Body of pancreas (tissue), 4 donors: ENCODE measurements around the gene SRGAP1. TPM values are rescaled to one million over a fixed set of nuclear protein-coding genes. Genes with fewer than 3 reads are reported as not detected.

ENCODE experiments used
- ATAC-seq: fragments of 150-250 bp; one replicate; pipeline ENCODE4 v1.9.1; 2016
- DNase-seq, 4 donors: peaks; one replicate each; pipeline ENCODE4 v3.0.0-alpha.2; 2019
- H3K27ac ChIP-seq, 4 donors: fragments of 200-600 bp; sonication (generic); 1 replicate in 3 of 4; 2 replicates in 1 of 4; pipeline versions ENCODE4 v1.5.1 to v1.6.1; 2016 to 2019; ENCODE audit warnings: mild to moderate bottlenecking in 1 of 4, mixed read lengths in 1 of 4, moderate library complexity in 1 of 4
- H3K27me3 ChIP-seq, 2 donors: fragments of 200-600 bp; sonication (generic); one replicate each; pipeline ENCODE4 v1.6.0; 2016; ENCODE audit warnings: mild to moderate bottlenecking in 1 of 2
- H3K36me3 ChIP-seq, 2 donors: fragments of 200-600 bp; sonication (generic); replicated peaks in 1 of 2; 2 replicates each; pipeline ENCODE4 v1.5.1; 2016; ENCODE audit warnings: low read depth in 2 of 2; ENCODE audit not compliant: insufficient read depth in 1 of 2
- H3K4me1 ChIP-seq: fragments of 200-600 bp; sonication (generic); one replicate; pipeline ENCODE4 v1.6.0; 2016
- H3K4me3 ChIP-seq, 2 donors: fragments of 200-600 bp; sonication (generic); 1 replicate in 1 of 2; 2 replicates in 1 of 2; pipeline ENCODE4 v1.5.1; 2016 to 2019
- H3K9me3 ChIP-seq, 3 donors: fragments of 200-600 bp; sonication (generic); 1 replicate in 2 of 3; 2 replicates in 1 of 3; pipeline ENCODE4 v1.5.1; 2016
- POLR2A ChIP-seq, 3 donors: fragments of 450-650 bp; IDR thresholded peaks; one replicate each; pipeline ENCODE4 v1.6.1; 2016; ENCODE audit warnings: antibody characterized with exemption in 3 of 3, mild to moderate bottlenecking in 2 of 3
- WGBS, 2 donors: methylation state at CpG; one replicate each; pipeline ENCODE4 v1.1.5; 2017; 5-methylcytosine and 5-hydroxymethylcytosine counted together
- intact Hi-C: fragments of 100-400 bp; cut with DNase I; formaldehyde crosslinking; loops from one replicate; pipeline ENCODE4 v1.15.1; 2023
- total RNA-seq, 2 donors: library from RNA; depleted of rRNA; stranded (reverse); fragments of >200 nt; gene quantifications; one replicate each; pipeline ENCODE4 v1.1.0, GENCODE V29; 2016
- TF ChIP-seq, protein P1 (sequence below), 7 experiments: fragments of 450-650 bp in 4 of 7; fragments of 200-600 bp in 3 of 7; sonication (generic) in 3 of 7; IDR thresholded peaks; one replicate each; pipeline ENCODE4 v1.5.1; 2016 to 2019; ENCODE audit warnings: antibody characterized with exemption in 7 of 7

Gene SRGAP1
- total RNA-seq, 2 donors from 2014 or later, result 8.8 to 14.8 TPM

DNA sequence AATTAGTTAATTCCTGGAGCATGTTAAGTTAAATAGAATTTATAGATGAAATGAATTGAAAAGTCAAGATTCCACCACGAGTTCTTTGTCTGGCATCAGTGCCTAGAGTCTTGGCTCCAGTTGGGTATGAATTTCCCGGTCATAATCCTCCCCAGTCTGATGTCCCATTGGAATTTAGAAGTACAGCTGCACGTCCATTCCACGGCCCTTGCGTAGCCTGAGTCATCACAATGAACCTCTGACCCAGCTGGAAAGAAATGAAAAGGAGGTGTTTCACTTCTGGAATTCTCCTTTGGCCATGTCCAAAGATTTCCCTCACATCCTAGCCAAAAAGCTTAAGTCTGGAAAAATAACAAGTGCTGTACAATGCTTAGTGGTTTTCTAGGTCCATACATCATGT, 254.9 kb downstream of the SRGAP1 start:
- H3K27me3 ChIP-seq, result no peaks in the 10 kb centered on the region
- ATAC-seq (no peak), DNase-seq (no peak)
- H3K4me1 ChIP-seq, result peaks cover 26% of the 10 kb centered on the region
- H3K9me3 ChIP-seq, result no peaks in the 10 kb centered on the region
- TF ChIP-seq, protein P1, sequence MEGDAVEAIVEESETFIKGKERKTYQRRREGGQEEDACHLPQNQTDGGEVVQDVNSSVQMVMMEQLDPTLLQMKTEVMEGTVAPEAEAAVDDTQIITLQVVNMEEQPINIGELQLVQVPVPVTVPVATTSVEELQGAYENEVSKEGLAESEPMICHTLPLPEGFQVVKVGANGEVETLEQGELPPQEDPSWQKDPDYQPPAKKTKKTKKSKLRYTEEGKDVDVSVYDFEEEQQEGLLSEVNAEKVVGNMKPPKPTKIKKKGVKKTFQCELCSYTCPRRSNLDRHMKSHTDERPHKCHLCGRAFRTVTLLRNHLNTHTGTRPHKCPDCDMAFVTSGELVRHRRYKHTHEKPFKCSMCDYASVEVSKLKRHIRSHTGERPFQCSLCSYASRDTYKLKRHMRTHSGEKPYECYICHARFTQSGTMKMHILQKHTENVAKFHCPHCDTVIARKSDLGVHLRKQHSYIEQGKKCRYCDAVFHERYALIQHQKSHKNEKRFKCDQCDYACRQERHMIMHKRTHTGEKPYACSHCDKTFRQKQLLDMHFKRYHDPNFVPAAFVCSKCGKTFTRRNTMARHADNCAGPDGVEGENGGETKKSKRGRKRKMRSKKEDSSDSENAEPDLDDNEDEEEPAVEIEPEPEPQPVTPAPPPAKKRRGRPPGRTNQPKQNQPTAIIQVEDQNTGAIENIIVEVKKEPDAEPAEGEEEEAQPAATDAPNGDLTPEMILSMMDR (IDR thresholded peaks at IDR 0.05), result no peak
- TF ChIP-seq POLR2A (IDR thresholded peaks at IDR 0.05), result no peak
- 78 to 87% methylated on average over 5 of the region's 5 CpGs for WGBS, 2 donors
- H3K27ac ChIP-seq, result no peak overlapping the region
- no peak overlapping the region for H3K4me3 ChIP-seq
- intact Hi-C loops, result no loop called here
- H3K36me3 ChIP-seq, result no peaks in the 10 kb centered on the region

DNA sequence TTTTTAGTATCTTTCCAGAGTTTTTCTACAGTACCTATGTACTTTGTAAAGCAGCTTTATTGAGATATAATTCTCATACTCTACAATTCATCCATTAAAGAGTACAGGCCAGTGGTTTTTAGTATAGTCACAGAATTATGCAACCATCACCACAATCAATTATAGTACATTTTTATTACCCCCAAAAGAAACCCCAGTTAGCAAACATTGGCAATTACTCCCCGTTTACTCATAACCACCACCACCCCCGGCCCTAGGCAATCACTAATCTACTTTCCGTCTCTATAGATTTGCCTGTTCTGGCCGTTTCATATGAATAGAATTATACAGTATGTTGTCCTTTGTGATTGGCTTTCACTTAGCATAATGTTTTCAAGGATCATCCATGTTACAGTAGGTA, 257.8 kb downstream of the SRGAP1 start:
- intact Hi-C loops, result no loop called here
- DNase-seq (no peak), ATAC-seq (no peak)
- Histone ChIP-seq H3K36me3 (no peaks in the 10 kb centered on the region), H3K4me1 (peaks cover 26% of the 10 kb centered on the region), H3K4me3 (no peak overlapping the region), H3K9me3 (no peaks in the 10 kb centered on the region), H3K27ac (no peak overlapping the region), H3K27me3 (no peaks in the 10 kb centered on the region)
- TF ChIP-seq, protein P1 (IDR thresholded peaks at IDR 0.05), result no peak
- TF ChIP-seq POLR2A (IDR thresholded peaks at IDR 0.05), result no peak
- WGBS, 2 donors, result 92 to 97% methylated on average over 4 of the region's 4 CpGs

DNA sequence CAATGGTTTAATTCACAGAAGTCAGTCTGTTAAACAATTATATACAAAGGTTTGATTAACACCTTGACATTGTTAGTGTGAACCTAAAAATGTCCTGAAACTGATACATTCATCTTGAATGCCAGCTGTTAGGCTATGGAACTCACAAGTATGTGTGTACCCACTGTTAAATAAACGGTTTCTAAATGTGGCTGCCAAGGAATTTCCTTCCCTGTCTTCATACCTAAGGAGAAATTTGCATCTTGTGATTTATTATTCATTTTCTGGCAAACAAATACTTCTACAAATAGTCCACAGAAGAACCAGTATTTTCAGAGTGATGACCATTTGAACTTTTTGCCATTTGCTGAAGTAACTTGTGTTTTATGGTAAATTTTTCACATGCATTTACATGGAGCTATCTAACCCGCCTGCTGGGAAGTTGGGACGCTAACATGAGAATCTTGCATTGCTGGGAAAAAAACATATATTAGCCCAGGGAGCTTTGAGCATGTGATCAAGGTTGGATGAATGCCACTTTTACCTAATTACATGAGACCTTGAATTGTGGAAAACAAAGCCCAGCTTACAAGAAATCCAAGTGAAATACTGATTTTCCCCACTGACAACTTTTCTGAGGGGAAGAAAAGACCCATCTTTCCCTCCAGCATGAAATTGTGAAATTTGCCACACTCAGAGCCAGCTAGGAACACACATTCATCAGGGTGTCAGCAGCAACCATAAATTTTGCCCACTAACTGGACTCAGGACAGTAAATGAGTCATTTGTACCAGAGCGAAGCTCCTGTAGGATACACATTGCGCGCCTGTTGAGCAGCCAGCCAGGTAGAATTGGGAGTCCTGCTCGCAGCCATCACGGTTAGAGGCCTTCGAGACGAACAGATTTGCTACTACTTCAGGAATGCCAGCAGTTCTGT, 259.6 kb downstream of the SRGAP1 start:
- DNase-seq, result peak in 2 of 4 donors; percentile 23 to 39
- Histone ChIP-seq H3K4me1 (peaks cover 10% of the 10 kb centered on the region), H3K4me3 (no peak overlapping the region), H3K27ac (peak overlapping the region in 3 of 4 donors; percentile 5 to 59 (median 22)), H3K9me3 (no peaks in the 10 kb centered on the region), H3K27me3 (no peaks in the 10 kb centered on the region), H3K36me3 (no peaks in the 10 kb centered on the region)
- whole genome bisulfite sequencing, 2 donors, result 73 to 83% methylated on average over 10 of the region's 10 CpGs
- peak; percentile 69 for ATAC-seq
- intact Hi-C loops, result no loop called here
- TF ChIP-seq, protein P1 (IDR thresholded peaks at IDR 0.05), result no peak
- TF ChIP-seq POLR2A (IDR thresholded peaks at IDR 0.05), result no peak

- no peaks in the 10 kb centered on the region for H3K9me3 ChIP-seq
- H3K4me3 ChIP-seq, result no peak overlapping the region
- no peak overlapping the region for H3K27ac ChIP-seq
- intact Hi-C loops, result no loop called here
- peaks cover 0 to 2% of the 10 kb centered on the region in 2 donors for H3K36me3 ChIP-seq
- ATAC-seq, result no peak
- TF ChIP-seq, protein P1 (IDR thresholded peaks at IDR 0.05), result no peak
- no peak for TF ChIP-seq POLR2A (IDR thresholded peaks at IDR 0.05)
- no peak for DNase-seq
- WGBS, 2 donors, result 80 to 83% methylated on average over 3 of the region's 3 CpGs
- H3K4me1 ChIP-seq, result peaks cover 10% of the 10 kb centered on the region
- H3K27me3 ChIP-seq, result no peaks in the 10 kb centered on the region
Measured at GRCh38 chr12:64105026-64105425, 260.5 kb downstream of the SRGAP1 start.
